ENCODE data around the gene USP25. TPM values are rescaled to one million over a fixed set of nuclear protein-coding genes. Genes with fewer than 3 reads are reported as not detected.

Gene USP25
- total RNA-seq = 92.3 TPM

GRCh38 chr21:15729674-15730483 is at the start of gene USP25:
Gene USP25 (plus strand): TSS chr21:15729982. CDS start chr21:15730394, 412 bp downstream.

